Endothelial cell of umbilical vein (primary cell): Measurements from ENCODE around the gene NFU1.

Experiments
- CTCF ChIP-seq, 2 donors: IDR thresholded peaks; 1 replicate in 1 of 2; 2 replicates in 1 of 2; pipeline ENCODE4 v1.5.1; 2011; ENCODE audit warnings: low read length in 2 of 2, mild to moderate bottlenecking in 2 of 2, moderate library complexity in 2 of 2, control low read depth in 1 of 2, inconsistent platforms in 1 of 2, low read depth in 1 of 2; ENCODE audit not compliant: insufficient read depth in 1 of 2; ENCODE audit errors: extremely low read depth in 1 of 2
- EZH2 ChIP-seq: IDR thresholded peaks from 2 replicates; pipeline ENCODE4 v1.6.1; 2012; ENCODE audit warnings: borderline replicate concordance, low read depth, mild to moderate bottlenecking, moderate library complexity, low read length, inconsistent platforms; ENCODE audit not compliant: severe bottlenecking
- TF ChIP-seq, protein P1 (sequence below): IDR thresholded peaks from 2 replicates; pipeline ENCODE4 v1.6.1; 2011; ENCODE audit not compliant: insufficient read depth, insufficient read length

DNA sequence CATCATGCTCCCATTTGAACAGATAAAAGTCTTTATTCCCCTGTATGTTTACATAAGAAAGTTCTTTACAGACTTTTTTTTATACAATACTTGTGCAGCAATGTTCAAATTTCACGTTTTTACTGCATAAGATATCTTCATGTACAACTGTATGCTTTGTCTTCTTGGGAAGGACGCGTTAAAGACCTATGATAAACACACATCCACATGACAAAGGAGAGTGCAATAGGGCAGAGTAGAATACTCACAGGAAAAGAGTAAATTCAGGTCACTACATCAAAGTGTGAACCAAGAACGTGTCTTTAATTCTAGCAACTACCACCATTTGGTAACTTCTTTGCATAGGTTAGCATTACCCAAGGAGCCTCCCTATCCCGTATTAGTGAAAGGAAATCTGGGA lies 33.7 kb upstream of the NFU1 start:
- no peak for TF ChIP-seq EZH2
- TF ChIP-seq CTCF (IDR thresholded peaks at IDR 0.05; ENCODE audit: extremely low read depth in 1 of 2, insufficient read depth in 1 of 2, low read depth in 1 of 2, low read length in 2 of 2) = no peak
- TF ChIP-seq, protein P1, sequence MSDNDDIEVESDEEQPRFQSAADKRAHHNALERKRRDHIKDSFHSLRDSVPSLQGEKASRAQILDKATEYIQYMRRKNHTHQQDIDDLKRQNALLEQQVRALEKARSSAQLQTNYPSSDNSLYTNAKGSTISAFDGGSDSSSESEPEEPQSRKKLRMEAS = no peak
